ENCODE data around the gene INTS7.
A peak's percentile ranks its signal among the peaks of the same experiment; 100 is the strongest.
"Not testable (repeated sequence)": the region's sequence is repeated elsewhere in the genome, so short reads cannot be mapped to it uniquely, and the experiment has no call there.

INTS7 gene

DNA sequence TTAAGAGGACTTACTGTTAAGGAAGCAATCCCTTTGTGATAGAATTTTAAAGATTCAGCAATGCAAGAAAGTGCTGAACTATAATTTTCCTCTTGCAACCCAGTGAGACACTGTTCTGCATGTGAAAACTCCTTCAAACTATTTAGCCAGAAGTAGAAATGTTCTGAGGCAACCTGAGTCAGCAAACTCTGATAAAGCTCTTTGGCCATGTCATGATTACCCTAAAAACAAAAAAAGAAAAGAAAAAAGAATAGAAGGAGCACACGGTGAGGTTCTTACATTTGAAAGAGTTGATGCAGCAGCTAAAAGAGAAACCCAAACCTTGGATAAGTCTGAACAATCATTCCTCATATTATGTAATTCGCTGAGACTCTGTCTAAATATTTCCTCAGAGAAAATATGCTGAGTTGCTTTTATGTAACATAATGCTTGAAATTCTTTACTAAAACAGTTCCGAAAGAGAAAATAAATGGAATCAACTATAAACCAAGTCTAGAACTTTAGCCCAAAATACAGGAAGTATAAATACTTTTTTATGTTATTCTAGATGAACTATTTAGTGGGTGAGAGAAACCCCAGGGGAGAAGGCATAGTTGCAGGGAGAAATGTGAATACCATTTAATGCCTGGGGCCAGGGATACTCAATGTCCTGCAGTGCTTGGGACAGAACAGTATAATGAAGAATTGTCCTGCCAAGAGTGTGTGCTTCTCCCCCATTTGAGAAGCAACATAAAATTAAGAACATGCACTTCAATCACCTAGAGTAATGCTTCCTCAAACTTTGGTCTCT is 60.0 kb downstream of the INTS7 start:
- no peak for DNase-seq

GRCh38 chr1:211973541-211973940 is 61.8 kb downstream of the INTS7 start:
- no peak for DNase-seq

- DNase-seq: no peak
These were observed 67.0 kb downstream of the INTS7 start for GRCh38 chr1:211968200-211968834.

GRCh38 chr1:211967704-211968103 is 67.7 kb downstream of the INTS7 start:
- no peak for DNase-seq

DNA sequence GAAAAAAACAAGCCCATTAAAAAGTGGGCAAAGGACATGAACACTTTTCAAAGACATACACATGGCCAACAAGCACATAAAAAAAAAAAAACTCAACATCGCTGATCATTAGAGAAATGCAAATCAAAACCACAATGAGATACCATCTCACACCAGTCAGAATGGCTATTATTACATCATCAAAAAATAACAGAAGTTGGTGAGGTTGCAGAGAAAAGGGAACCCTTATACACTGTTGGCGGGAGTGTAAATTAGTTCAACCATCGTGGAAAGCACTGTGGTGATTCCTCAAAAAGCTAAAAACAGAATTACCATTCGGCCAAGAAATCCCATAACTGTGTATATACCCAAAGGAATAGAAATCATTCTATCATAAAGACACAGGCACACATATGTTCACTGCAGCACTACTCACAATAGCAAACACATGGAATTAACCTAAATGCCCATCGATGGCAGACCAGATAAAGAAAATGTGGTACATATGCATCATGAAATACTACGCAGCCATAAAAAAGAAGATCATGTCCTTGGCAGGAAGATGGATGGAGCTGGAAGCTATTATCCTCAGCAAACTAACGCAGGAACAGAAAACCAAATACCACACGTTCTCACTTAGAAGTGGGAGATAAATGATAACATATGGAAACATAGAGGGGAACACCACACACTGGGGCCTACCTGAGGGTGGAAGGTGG is 70.1 kb downstream of the INTS7 start:
- no peak for DNase-seq

DNA sequence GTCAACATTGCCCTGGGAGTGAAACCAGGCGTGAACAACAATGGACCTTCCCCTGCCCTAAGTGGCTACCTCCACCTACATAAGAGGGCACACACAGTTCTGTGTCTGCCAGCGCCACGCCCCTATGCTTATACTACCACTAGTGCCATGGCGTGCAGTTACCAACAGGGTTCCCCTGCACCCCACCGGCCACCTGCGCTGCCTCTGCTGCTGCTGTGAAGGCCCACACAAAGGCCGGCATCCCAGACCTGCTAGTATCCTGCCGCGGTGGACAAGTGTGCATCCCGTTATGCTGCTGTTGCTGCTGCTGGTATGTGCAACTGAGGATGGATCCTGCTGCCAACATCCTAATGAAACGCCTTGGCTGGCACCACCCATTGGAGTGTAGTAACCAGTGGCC is 75.7 kb downstream of the INTS7 start:
- no peak for DNase-seq

DNA sequence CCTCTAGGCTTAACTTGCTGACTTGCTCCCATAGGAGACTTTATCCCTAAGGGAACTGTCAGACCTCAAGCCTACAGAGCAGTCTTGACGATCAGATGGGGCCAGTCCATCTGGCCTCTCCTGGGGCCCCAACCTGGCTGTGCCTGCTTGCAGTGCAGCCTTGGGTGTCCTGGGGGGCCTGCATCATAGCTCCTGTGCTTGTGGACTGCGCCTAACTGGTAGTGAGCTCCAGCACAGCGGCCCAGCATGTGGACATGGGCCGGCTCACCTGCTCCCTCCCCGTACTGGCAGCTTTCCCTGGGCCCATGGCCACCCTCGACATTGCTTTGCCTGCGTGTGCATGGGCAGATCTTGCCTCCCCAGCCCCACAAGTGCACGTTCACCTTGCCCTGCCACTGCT is 76.1 kb downstream of the INTS7 start:
- DNase-seq: no peak

DNA sequence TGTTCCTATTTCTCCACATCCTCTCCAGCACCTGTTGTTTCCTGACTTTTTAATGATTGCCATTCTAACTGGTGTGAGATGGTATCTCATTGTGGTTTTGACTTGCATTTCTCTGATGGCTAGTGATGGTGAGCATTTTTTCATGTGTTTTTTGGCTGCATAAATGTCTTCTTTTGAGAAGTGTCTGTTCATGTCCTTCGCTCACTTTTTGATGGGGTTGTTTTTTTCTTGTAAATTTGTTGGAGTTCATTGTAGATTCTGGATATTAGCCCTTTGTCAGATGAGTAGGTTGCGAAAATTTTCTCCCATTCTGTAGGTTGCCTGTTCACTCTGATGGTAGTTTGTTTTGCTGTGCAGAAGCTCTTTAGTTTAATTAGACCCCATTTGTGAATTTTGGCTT is 81.3 kb downstream of the INTS7 start:
- not testable (repeated sequence) for DNase-seq

- DNase-seq: not testable (repeated sequence)
These were observed 81.8 kb downstream of the INTS7 start for GRCh38 chr1:211953543-211953942.

DNA sequence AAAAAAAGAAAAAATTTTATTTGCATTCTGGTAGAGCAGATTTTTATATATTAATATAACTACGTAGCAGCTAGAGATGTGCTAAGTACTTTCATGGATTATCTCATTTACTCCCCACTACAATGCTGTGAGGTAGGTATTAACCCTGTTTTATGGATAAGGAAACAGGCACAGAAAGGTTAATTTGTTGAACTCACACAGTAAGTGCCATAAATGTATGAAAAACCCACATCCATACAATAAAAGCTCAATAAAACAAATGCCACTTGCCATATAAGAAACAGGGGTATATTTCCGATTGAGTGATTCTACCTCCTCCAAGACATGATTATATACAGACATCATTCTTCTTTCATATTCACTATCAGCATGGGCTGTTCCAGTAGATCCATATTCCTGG is 83.1 kb downstream of the INTS7 start:
- no peak for DNase-seq

GRCh38 chr1:211951856-211952255 is 83.5 kb downstream of the INTS7 start:
- peak; percentile 16 for DNase-seq

DNA sequence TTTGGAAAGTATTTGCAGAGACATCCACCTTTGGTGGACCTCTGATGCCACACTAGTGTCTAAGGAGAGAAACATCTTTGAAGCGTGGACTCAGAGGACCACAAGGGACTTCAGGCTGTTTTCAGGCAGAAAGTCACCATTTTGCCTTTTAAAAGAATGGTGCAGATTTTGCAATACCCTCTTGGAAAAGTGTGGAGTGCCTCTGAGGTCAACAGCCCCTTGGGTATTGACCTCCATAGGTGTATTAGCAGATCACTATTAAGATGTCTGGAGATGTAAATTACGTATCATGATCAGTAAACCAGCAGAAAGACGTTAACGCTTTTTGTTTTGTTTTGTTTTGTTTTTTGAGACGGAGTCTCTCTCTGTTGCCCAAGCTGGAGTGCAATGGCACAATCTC is 87.0 kb downstream of the INTS7 start:
- DNase-seq: no peak

- DNase-seq: peak; percentile 82
These were observed 87.7 kb downstream of the INTS7 start for GRCh38 chr1:211947396-211948295.

DNA sequence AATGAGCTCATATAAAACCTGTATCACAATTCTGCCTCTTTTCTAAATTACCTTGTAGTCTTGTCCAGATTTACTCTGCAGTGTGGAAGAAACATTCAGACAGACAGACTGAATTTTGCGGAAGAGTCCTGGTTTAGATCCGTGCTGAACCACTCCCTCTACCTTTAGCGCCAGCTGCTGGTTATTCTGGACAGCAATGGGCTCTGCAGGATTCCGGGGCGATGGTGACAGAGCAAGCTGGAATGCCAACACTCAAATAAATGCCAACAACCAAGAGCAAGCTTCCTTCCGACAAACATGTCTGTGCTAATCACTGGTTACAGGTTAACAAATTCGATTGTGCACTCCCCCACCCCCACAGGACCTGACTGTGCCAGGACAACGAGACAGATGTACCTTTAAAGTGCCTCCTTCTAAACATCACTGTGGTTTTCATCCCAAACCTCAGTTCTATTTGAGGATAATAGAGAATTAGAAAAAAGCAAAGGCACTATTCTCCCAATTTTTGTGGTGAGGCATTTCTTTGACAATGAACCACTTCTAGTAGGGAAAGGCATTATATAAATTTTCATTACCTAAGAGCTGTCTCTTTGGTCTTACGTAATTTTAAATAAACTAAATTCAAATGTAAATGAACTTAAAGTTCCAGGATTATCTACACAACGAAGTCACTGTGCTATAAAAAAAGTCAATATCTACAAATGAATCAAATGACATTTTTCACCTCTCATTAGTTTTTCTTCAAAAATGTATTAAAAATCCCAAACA is 90.4 kb downstream of the INTS7 start:
- no peak for DNase-seq

DNA sequence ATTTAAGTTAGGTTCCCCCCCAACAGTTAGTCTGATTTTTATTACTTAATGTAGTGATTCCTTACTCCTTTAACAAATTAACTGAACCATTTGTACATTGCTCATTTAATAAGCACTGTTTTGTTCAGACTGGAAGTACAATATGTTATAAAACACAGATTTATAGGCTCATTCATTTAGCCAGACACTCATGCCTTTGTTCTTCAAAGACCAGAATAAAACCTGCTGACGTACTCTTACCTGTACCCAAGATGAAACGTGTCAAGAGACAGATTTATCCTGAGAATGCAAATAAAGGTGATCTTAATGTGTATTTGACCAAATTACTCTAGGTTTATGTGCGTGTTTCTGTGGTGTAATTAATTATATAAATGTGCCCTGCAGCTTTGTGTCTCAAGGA is 92.8 kb downstream of the INTS7 start:
- DNase-seq: no peak

GRCh38 chr1:211939876-211940468 is 95.4 kb downstream of the INTS7 start:
- peak; percentile 100 for DNase-seq

- DNase-seq: peak; percentile 31
These were observed 96.8 kb downstream of the INTS7 start for GRCh38 chr1:211938561-211938997.

GRCh38 chr1:211937422-211937821 is 97.9 kb downstream of the INTS7 start:
- not testable (repeated sequence) for DNase-seq

GRCh38 chr1:211935448-211935970 is 99.8 kb downstream of the INTS7 start:
- DNase-seq: no peak

DNA sequence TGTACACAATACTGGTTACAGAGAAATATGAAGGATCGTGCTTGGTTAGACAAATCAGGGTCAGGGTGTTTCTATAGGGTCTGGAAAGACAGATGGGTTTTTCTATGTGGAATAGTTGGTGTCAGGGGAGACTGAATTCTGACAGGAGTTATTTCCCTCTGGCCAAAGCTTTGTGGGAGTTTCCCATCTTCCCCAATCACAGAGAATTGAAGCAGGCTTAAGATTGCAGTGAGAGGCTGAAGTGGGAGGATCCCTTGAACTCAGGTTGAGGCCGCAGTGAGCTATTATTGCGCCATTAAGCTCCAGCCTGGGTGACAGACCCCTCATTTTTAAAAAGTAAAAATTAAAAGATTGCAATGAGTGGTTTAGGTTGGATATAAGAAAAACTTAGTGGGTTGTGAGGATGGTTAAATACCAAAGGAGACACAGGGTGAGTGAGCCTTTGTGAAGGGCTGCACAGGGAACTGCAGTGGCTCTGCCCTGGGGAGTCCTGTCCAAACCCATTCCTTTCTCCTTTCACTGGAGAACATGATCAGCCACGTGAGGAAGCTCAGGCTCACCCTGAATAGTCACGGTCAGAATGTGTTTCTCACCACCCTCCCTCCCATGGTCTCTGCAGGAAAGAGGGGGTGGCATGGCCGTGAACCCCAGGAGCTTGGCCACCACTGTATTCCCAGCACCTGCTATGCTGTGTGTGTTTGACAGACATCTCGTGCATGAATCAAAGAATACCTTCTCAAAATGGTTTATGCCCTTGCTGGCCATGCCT is 101.2 kb downstream of the INTS7 start:
- no peak for DNase-seq

DNA sequence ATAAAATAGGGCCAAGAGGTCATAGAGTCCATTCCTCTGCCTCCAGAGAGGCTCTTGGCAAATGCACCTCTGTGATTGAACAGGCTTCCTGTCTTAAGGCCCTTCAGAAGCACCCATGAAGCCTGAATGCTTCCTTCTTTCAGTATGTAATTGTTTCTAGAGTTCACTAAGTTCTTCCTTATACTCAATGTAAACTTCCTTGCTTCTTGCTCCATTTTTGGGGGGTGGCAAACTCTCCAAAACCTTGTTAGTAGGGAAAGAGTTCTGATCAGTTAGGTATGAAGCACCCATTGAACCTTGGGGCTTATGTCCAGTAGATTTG is 102.5 kb downstream of the INTS7 start:
- no peak for DNase-seq

All from DMS79 treated with DMSO at 0.1 percent for 48 hours (cell line).